ENCODE data around the gene BHLHA9. TPM values are rescaled to one million over a fixed set of nuclear protein-coding genes. Genes with fewer than 3 reads are reported as not detected.

BHLHA9 gene
- total RNA-seq, result not detected

- Histone ChIP-seq H3K9me3 (no peaks in the 10 kb centered on the region), H3K36me3 (no peaks in the 10 kb centered on the region), H3K4me3 (no peak within 1 kb of the TSS), H3K27ac (no peak within 1 kb of the TSS), H3K27me3 (peaks cover 12 to 20% (median 16%) of the 10 kb centered on the region in 3 donors), H3K4me1 (peaks cover 0 to 6% of the 10 kb centered on the region in 2 donors)
- intact Hi-C loops (cut with DNase I; ENCODE audit: low total_unique reads) (no loop called here), in situ Hi-C loops (cut with MboI; ENCODE audit: low sequenced_read_pairs in 4 of 4) (loop anchor here (10.0 to 25.0 kb wide), 5 partner anchors 64 to 367 kb away; partner anchors contain the start of genes INPP5K (in 3 of the 4), RILP (in 2 of the 4), SCARF1 (in 2 of the 4) and SLC43A2 (in 2 of the 4))
- DNase-seq (no peak), ATAC-seq (no peak)
- no peak for TF ChIP-seq CTCF (IDR thresholded peaks at IDR 0.05 in 4 of 5, conservative IDR thresholded peaks at IDR 0.05 in 1 of 5)
- TF ChIP-seq POLR2A (IDR thresholded peaks at IDR 0.05), result no peak
These were observed at the start of gene BHLHA9 for GRCh38 chr17:1270210-1271029. Gene BHLHA9, plus strand, starts transcription at chr17:1270444. Its CDS starts 120 bp downstream, at chr17:1270564.

- peaks cover 7 to 21% (median 7%) of the 10 kb centered on the region in 3 donors for H3K27me3 ChIP-seq
- H3K9me3 ChIP-seq, result no peaks in the 10 kb centered on the region
- intact Hi-C loops (cut with DNase I; ENCODE audit: low total_unique reads) (no loop called here), in situ Hi-C loops (cut with MboI; ENCODE audit: low sequenced_read_pairs in 4 of 4) (no loop called here)
- TF ChIP-seq POLR2A (IDR thresholded peaks at IDR 0.05) (no peak), CTCF (IDR thresholded peaks at IDR 0.05 in 4 of 5, conservative IDR thresholded peaks at IDR 0.05 in 1 of 5) (no peak)
- no peak overlapping the region for H3K27ac ChIP-seq
- ATAC-seq (no peak), DNase-seq (no peak)
- H3K4me3 ChIP-seq, result no peak overlapping the region
- no peaks in the 10 kb centered on the region for H3K4me1 ChIP-seq
- H3K36me3 ChIP-seq, result no peaks in the 10 kb centered on the region
These were observed 49.0 kb upstream of the BHLHA9 start for GRCh38 chr17:1221209-1221608.

- intact Hi-C loops (cut with DNase I; ENCODE audit: low total_unique reads) (no loop called here), in situ Hi-C loops (cut with MboI; ENCODE audit: low sequenced_read_pairs in 4 of 4) (no loop called here)
- Histone ChIP-seq H3K4me1 (no peaks in the 10 kb centered on the region), H3K27ac (no peak overlapping the region), H3K36me3 (no peaks in the 10 kb centered on the region), H3K9me3 (no peaks in the 10 kb centered on the region), H3K27me3 (peaks cover 6 to 16% (median 10%) of the 10 kb centered on the region in 3 donors), H3K4me3 (no peak overlapping the region)
- DNase-seq, result no peak
- TF ChIP-seq CTCF (IDR thresholded peaks at IDR 0.05 in 4 of 5, conservative IDR thresholded peaks at IDR 0.05 in 1 of 5) (no peak), POLR2A (IDR thresholded peaks at IDR 0.05) (no peak)
- no peak for ATAC-seq
These were observed 47.9 kb upstream of the BHLHA9 start for GRCh38 chr17:1222321-1222720.

- Histone ChIP-seq H3K4me1 (no peaks in the 10 kb centered on the region), H3K27ac (no peak overlapping the region), H3K9me3 (no peaks in the 10 kb centered on the region), H3K36me3 (no peaks in the 10 kb centered on the region), H3K27me3 (peaks cover 20 to 28% (median 23%) of the 10 kb centered on the region in 3 donors), H3K4me3 (no peak overlapping the region)
- ATAC-seq, result no peak
- in situ Hi-C loops (cut with MboI; ENCODE audit: low sequenced_read_pairs in 4 of 4) (no loop called here), intact Hi-C loops (cut with DNase I; ENCODE audit: low total_unique reads) (no loop called here)
- TF ChIP-seq POLR2A (IDR thresholded peaks at IDR 0.05) (no peak), CTCF (IDR thresholded peaks at IDR 0.05 in 4 of 5, conservative IDR thresholded peaks at IDR 0.05 in 1 of 5) (no peak)
- DNase-seq, result no peak
These were observed 46.6 kb upstream of the BHLHA9 start for GRCh38 chr17:1223662-1224061.

Measured in gastrocnemius medialis (tissue), 4 donors.